Measurements from ENCODE around the gene CLIP4.

CLIP4 gene, protein sequence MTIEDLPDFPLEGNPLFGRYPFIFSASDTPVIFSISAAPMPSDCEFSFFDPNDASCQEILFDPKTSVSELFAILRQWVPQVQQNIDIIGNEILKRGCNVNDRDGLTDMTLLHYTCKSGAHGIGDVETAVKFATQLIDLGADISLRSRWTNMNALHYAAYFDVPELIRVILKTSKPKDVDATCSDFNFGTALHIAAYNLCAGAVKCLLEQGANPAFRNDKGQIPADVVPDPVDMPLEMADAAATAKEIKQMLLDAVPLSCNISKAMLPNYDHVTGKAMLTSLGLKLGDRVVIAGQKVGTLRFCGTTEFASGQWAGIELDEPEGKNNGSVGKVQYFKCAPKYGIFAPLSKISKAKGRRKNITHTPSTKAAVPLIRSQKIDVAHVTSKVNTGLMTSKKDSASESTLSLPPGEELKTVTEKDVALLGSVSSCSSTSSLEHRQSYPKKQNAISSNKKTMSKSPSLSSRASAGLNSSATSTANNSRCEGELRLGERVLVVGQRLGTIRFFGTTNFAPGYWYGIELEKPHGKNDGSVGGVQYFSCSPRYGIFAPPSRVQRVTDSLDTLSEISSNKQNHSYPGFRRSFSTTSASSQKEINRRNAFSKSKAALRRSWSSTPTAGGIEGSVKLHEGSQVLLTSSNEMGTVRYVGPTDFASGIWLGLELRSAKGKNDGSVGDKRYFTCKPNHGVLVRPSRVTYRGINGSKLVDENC

GRCh38 chr2:29114946-29115609, at the start of gene CLIP4:
TSS of gene CLIP4 (plus strand) at chr2:29115415. CDS start at chr2:29121389, 5,974 bp downstream.
- DNase-seq (ENCODE audit: low read depth): no peak

GRCh38 chr2:29066271-29066860, 48.8 kb upstream of the CLIP4 start:
- DNase-seq (ENCODE audit: low read depth): no peak

DNA sequence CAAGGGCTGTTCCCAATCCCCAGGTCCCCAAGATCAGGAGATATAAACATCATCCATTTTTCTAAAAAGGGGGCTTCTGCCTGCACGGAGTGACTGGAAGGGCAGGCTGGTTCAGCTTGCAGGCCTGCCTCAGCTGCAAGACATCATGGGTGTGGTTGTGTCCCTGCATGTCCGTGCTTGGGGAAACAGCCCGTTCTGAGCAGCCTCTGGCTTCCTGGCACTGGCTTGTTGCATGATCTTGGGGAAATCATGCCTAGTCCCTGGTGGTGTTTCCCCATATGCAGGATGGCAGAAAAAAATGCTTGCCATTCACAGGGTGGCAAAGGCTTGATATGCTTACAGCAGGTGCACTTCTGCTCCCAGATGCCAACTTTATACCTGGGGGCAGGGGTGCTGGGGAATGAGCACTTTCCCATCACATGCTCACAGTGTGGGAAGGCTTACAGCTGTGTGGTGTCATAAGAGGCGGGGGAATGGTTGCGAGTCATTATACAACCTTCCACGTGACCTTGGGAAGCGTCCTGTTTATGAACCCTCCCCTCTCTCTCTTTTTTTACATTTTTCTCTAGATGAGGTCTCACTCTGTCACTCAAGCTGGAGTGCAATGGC, 48.1 kb upstream of the CLIP4 start:
- no peak for DNase-seq (ENCODE audit: low read depth)

DNA sequence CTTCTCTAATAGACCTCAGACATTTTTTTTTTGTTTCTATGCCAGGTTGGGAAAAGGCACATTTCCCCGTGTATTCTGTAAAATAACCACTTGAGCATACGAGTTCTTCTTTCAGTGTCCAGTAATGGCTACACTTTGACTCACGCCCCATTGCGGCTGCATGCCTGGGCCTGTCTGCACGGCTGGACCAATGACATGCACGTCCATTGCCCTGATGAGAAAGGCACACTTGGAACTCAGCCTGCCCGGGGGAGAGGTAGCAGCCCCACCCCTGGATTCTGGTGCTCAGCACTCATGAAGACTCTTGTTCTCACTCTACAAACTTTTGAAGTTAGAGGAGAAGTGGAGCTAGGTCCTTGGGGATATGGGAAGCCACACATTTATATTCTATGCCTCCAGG, 46.7 kb upstream of the CLIP4 start:
- DNase-seq (ENCODE audit: low read depth): no peak

DNA sequence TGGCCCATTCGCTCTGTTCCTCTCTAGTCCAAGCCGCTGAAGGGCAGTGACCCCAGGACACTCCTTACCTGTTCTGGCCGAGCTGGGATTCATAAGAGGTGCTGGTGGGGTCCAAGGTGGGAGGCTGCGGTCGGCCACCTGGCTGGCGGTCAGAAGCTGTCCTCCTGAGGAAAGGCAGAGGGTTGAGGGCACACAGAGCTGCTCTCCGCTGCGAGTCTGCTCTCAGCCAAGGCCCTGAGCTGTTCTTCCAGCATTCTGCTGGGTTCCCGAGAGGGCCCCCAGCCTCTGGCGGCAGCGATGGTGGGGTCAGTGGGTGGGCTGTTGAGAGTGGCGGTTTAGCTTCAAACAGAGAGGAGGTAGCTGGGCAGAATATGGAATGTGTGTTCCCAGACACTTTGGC, 44.7 kb upstream of the CLIP4 start:
- no peak for DNase-seq (ENCODE audit: low read depth)

- no peak for DNase-seq (ENCODE audit: low read depth)
Measured at GRCh38 chr2:29071032-29071975, 43.9 kb upstream of the CLIP4 start.

- no peak for DNase-seq (ENCODE audit: low read depth)
Measured at GRCh38 chr2:29072251-29072650, 43.0 kb upstream of the CLIP4 start.

DNA sequence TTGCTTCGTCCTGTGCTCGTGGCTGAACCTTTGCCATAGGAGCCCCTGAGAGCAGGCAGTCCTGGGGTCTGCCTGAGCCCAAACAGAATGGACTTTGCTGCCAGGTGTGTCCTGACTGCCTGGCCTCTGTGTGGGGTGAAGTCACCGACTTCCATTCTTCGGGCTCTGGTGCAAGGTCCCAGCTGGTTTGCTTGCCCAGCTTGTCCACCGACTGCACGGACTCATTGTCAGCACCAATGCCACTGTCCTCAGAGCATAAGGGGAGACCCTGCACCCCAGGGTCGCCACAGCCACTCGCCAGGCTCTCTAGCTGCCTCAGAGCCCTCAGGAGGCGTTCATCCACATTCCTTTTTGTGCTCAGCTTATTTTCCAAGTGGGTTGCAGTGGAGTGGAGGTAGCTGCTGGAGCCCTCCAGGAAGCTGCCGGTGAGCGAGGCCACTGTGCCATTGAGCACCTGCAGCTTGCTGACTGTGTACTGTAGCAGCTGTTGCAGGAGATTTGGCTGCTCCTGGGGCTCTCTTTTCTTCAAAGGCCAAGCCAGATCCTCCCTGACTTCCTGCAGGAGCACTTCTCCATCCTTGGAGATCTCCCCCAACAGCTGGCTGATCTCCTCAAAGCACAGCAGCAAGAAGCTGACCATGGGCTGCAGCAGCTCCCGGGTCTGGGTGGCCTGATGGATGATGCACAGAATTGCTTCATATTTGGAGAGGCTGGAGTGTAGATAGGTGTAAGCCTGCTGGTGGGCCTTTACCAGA, 42.1 kb upstream of the CLIP4 start:
- DNase-seq (ENCODE audit: low read depth): no peak

DNA sequence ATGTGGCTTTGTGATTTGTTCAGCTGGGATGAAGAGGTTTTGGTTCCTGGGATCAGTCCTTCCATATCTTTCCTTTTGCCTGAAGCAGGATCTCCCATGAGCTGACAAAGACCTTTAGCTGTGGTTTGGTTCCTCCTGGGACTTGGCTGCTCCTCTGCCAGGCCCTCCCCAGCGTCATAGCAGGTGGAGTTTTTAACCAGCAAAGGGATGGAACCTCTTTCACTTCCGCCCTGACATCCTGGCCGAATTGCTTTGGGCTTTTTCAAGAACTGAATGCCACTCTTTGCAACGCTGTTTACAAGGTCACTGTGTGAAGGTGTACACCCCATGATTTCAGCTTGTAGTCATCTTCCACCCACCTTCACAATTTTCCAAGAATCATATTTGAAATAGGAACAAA, 41.3 kb upstream of the CLIP4 start:
- DNase-seq (ENCODE audit: low read depth): no peak

DNA sequence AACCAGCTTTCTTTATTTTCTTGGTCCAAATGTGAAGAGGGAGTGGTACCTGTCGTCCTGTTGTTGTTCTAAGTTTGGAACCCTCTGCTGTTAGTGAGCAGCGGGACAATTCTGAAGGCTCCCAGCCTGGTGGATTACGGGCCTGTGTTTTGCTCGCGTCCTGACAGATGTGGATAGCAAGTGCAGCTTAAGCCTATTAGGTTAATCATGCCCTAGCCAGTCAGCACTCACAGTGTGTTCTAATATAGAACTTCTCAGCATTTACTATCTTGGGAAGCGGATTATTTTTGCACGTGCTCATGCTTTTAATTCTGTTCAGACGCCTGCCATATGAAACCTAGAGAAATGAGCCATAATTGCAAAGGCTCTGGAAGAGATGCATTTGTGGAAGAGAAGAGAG, 40.8 kb upstream of the CLIP4 start, which contains the start of gene PCARE:
TSS of gene PCARE (minus strand) at position 113 of the 400 bp plus-strand sequence. CDS start 262 bp downstream, outside the sequence.
- no peak for DNase-seq (ENCODE audit: low read depth)

DNA sequence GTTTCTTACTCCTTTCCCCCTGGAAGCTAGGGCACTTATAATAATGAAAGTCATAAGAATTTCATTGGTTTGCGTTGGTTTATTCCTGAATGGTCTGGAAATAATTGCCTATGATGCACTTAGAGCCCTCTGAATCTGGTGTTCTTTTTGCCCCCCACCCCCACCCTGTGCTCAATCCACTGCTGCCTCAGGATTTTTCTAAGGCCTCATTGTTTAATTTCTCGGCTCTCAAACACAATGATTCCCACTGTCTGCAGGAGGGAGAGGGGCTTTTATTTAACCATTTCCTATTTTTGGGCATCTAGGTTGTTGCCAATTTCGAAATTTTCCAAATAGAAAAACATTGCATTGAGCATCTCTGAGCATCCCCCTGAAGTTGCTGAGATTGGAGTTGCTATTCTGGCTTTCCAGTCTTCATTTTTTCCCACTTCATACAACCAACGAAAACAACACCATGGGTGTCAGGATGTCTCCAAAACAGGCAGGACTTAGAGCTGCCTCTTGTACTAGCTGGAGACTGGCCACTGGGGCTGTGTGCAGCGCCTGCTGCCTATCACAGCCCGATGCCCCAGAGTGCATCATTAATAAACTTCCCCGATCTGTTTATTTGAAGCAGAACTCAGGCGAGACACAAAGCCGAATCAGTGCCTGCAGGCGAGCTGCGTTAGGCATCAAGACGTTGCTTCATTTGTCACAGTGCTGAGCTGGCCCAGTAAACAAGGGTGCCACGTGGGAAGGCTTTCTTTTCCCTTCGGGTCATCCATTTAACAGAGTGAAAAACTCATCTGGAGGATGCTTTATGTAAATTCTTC, 39.1 kb upstream of the CLIP4 start:
- no peak for DNase-seq (ENCODE audit: low read depth)

GRCh38 chr2:29079887-29080286, 35.3 kb upstream of the CLIP4 start:
- no peak for DNase-seq (ENCODE audit: low read depth)

DNA sequence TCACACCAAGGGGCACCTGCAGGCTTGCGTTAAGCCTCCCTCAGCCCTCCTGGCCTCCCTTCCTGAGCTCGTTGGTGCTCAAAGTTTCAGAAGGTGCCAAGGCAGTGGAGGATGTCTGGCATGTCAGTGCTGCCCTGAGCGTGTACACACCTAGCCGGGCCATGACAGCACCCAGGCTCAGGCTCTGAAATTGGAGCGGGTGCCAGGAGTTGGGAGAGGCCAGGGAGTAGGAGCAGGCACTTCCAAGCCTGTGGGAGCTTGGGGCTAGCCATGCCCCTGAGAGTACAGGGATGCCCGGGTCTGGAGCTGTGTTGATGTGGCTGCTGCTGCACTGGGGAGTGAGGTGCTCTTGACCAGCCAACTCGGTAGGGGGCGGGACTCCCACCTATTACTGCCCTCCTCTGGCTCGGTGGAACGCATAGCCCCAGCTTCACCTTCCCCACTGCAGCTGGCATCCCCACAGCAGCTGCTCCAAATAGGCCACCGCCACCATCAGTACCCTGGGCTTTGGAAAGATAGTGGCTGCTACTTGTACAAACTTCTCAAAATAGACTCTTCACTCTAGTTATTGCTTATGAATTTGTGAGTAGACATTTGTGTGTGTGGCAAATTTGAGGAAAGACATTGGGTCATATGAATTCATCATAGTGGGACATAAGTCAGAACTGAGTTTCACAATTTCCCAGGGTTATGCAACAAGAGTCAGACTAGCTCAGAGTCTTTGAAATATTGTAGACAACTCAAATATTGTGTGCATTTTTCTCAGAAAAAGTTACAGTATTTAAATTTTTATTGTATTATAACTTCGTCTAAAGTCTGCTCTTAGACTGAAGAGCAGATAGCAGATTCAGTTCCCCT, 34.1 kb upstream of the CLIP4 start:
- DNase-seq (ENCODE audit: low read depth): no peak

GRCh38 chr2:29082804-29083495, 32.3 kb upstream of the CLIP4 start:
- DNase-seq (ENCODE audit: low read depth): no peak

DNA sequence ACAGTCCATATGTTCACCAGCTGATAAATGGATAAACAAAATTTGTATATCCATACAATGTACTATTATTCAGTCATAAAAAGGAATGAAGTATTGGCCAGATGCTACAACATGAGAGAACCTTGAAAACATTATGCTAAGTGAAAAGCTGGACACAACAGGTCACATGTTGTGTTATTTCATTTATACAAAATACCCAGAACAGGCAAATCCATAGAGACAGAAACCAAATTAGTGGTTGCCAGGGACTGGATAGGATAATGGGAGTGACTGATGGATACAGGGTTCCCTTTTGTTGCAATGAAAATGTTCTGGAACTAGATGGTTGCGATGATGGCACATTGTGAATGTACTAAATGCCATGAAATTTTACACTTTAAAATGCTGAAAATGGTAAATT, 30.7 kb upstream of the CLIP4 start:
- DNase-seq (ENCODE audit: low read depth): no peak

DNA sequence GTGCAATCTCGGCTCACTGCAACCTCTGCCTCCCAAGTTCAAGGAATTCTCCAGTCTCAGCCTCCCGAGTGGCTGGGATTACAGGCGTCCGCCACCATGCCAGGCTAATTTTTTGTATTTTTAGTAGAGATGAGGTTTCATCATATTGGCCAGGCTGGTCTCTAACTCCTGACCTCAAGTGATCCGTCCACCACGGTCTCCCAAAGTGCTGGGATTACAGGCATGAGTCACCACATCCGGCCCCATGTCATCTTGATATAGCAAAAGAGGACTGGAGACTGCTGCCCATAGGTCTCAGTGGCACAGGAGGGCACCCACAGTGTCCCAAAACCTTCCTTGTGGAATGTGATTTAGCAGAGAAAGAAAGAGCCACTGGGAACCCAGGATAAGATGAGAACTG, 24.9 kb upstream of the CLIP4 start:
- DNase-seq (ENCODE audit: low read depth): peak; percentile 23

DNA sequence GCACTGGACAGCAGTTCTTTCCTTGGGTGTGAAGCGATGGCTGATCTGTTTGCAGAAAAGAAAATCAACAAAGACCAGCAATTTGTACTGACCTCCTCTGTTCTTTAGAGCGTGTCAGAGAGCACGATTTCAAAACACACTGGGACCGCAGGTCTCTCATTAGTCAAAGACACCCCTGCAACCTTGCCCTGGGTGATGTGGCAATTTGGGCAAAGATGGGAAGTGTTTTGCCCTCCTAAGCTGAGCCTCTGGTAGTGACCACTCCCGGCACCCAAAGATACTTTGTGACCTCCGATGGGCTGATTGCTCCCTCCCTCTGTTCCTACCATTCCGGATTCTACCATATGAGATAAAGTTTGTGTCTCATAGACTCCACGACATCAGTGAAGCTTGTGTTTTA, 18.2 kb upstream of the CLIP4 start:
- DNase-seq (ENCODE audit: low read depth): no peak

GRCh38 chr2:29097569-29097968, 17.6 kb upstream of the CLIP4 start:
- DNase-seq (ENCODE audit: low read depth): no peak
